Measurements from ENCODE around the gene FOXN1.

DNA sequence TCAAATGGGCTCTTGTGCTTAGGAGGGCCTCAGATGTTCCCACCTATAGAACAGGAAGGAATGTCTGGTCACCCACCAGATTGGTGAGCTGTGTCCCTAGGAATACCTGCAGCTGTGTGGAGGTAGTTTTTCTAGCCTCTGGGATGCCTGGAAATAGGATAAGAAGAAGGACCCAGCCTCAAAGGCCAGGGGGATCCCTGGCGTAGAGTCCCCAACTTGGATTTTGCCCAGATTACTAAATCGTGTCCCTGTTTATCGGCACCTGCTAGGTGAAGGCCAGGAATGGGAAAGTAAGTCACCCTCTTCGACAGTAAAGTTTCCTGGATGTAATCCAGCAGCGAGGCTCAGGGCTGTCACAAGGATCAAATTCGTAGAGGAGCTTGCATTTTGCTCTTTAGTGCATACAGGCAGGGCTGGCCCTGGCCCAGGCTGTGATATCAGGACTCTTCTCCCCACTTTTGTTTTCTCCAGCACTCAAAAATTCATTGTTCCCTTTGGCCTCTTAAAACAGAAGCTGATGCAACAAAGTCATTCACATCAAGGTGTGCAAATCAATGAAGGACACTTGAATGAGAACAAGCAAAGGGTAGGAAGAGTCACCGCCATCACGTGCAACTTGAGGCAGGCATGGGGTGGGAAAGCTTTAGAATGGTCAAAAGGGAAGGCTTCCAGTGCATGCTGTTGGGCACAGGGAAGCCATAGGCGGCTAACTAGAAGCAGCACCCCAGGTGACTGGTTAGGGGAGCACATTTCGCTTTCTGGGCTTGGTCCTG is 25.2 kb upstream of the FOXN1 start:
- TF ChIP-seq EZH2 (IDR thresholded peaks at IDR 0.05) (no peak), CTCF (IDR thresholded peaks at IDR 0.05) (no peak), EZH2phosphoT487 (IDR thresholded peaks at IDR 0.05) (no peak)
